Measurements from ENCODE around the gene CRYBG2. TPM values are rescaled to one million over a fixed set of nuclear protein-coding genes. Genes with fewer than 3 reads are reported as not detected.

The CRYBG2 gene
- total and polyA plus RNA-seq, 10 of the 15 experiments (the other 5 are each of a cell fraction or from before 2014, with no cell fraction given) = 0.03 to 1.2 (median 0.11) TPM; not detected in 4

GRCh38 chr1:26321315-26322041, 32.5 kb downstream of the CRYBG2 start (continued):
- TF ChIP-seq BCLAF1 (IDR thresholded peaks at IDR 0.05) = no peak
- TF ChIP-seq MYB (IDR thresholded peaks at IDR 0.05; ENCODE audit: borderline replicate concordance, low read depth, low read length) = no peak
- no peak for TF ChIP-seq EP300 (IDR thresholded peaks at IDR 0.05; ENCODE audit: borderline replicate concordance in 1 of 2, control insufficient read depth in 1 of 2, low read depth in 2 of 2, low read length in 2 of 2)
- no peak for TF ChIP-seq PKNOX1 (IDR thresholded peaks at IDR 0.05)
- TF ChIP-seq IKZF2 (IDR thresholded peaks at IDR 0.05) = no peak; a peak in 1 of 4 replicates
- TF ChIP-seq E2F4 (IDR thresholded peaks at IDR 0.05; ENCODE audit: low read depth, low read length) = no peak
- no peak for TF ChIP-seq RBBP5 (conservative IDR thresholded peaks at IDR 0.05)
- no peak for TF ChIP-seq SUPT20H (IDR thresholded peaks at IDR 0.05; ENCODE audit: borderline replicate concordance, control insufficient read depth, low read depth, low read length)
- TF ChIP-seq CEBPB (IDR thresholded peaks at IDR 0.05; ENCODE audit: borderline replicate concordance in 1 of 2, low read depth in 2 of 2, low read length in 2 of 2) = no peak
- no peak for TF ChIP-seq ZNF217 (IDR thresholded peaks at IDR 0.05)
- no peak for TF ChIP-seq ELK1 (IDR thresholded peaks at IDR 0.05; ENCODE audit: low read depth, low read length)
- TF ChIP-seq ZZZ3 (IDR thresholded peaks at IDR 0.05; ENCODE audit: control insufficient read depth, insufficient read length, low read depth) = no peak
- TF ChIP-seq BMI1 (IDR thresholded peaks at IDR 0.05; ENCODE audit: borderline replicate concordance) = no peak
- no peak for TF ChIP-seq CREM (IDR thresholded peaks at IDR 0.05; ENCODE audit: low read depth)
- TF ChIP-seq JUNB (IDR thresholded peaks at IDR 0.05) = no peak
- peak; percentile 80 for TF ChIP-seq YY1 (IDR thresholded peaks at IDR 0.05; ENCODE audit: low read depth, low read length)
- no peak for TF ChIP-seq MTA2 (IDR thresholded peaks at IDR 0.05; ENCODE audit: low read depth)
- TF ChIP-seq NKRF (conservative IDR thresholded peaks at IDR 0.05) = no peak
- no peak for TF ChIP-seq IRF5 (IDR thresholded peaks at IDR 0.05; ENCODE audit: borderline replicate concordance)
- no peak for TF ChIP-seq MTA3 (IDR thresholded peaks at IDR 0.05; ENCODE audit: borderline replicate concordance, low read length)

All from GM12878 (cell line).